ENCODE results near the gene NAXD. TPM values are rescaled to one million over a fixed set of nuclear protein-coding genes. Genes with fewer than 3 reads are reported as not detected.

The NAXD gene
- total RNA-seq, 3 donors from 2014 or later = 23.4 to 34.8 (median 32.1) TPM

GRCh38 chr13:110571896-110572777 lies 43.2 kb upstream of the NAXD start:
- Histone ChIP-seq H3K4me1 (no peaks in the 10 kb centered on the region), H3K36me3 (no peaks in the 10 kb centered on the region), H3K9me3 (no peaks in the 10 kb centered on the region), H3K27me3 (no peaks in the 10 kb centered on the region), H3K27ac (no peak overlapping the region), H3K4me3 (no peak overlapping the region)
- intact Hi-C loops (cut with DNase I; ENCODE audit: low total_unique reads) = no loop called here
- no peak for TF ChIP-seq POLR2AphosphoS5 (IDR thresholded peaks at IDR 0.05)
- no peak for TF ChIP-seq POLR2A (IDR thresholded peaks at IDR 0.05)
- TF ChIP-seq CTCF (IDR thresholded peaks at IDR 0.05) = no peak
- DNase-seq (ENCODE audit: low spot score in 2 of 2) = no peak

DNA sequence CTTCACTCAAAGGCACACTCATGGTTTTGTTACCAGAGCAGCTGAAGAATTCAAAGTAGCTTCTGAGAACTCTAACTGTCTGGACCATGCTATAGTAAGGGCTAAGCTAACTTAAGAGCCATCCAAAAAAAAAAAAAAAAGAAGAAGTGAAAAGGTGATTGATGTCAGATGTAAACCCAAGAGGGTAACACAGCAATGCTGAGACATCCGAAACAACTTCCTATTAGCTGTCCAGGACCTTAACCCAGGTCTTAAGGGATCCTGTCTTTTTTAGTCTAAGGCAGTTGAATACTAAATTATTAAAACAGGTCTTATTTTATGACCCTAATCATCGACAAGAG lies 42.6 kb upstream of the NAXD start:
- intact Hi-C loops (cut with DNase I; ENCODE audit: low total_unique reads) = no loop called here

DNA sequence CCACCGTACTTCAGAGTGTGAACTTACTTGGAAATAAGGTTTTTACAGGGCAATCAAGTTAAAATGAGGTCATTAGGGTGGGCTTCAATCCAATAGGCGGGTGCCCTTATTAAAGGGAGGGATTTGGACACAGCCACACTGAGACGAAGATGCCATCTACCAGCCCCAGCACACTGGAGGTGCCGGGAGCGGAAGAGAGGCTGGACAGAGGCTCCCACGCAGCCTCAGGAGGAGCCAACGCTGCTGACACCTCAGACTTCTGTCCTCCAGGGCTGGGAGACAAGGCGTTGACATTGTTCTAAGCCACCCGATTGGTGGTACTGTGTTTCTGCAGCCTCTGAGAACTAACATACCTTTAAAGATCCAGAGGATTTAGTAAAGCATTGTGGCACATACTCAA lies 41.2 kb upstream of the NAXD start:
- intact Hi-C loops (cut with DNase I; ENCODE audit: low total_unique reads) = no loop called here
- Histone ChIP-seq H3K27me3 (no peaks in the 10 kb centered on the region), H3K36me3 (no peaks in the 10 kb centered on the region), H3K4me3 (no peak overlapping the region), H3K27ac (no peak overlapping the region), H3K4me1 (no peaks in the 10 kb centered on the region), H3K9me3 (no peaks in the 10 kb centered on the region)
- no peak for DNase-seq (ENCODE audit: low spot score in 2 of 2)
- TF ChIP-seq CTCF (IDR thresholded peaks at IDR 0.05) (no peak), POLR2A (IDR thresholded peaks at IDR 0.05) (no peak), POLR2AphosphoS5 (IDR thresholded peaks at IDR 0.05) (no peak)

More for the DNA sequence above, 42.6 kb upstream of the NAXD start:
- Histone ChIP-seq H3K4me1 (no peaks in the 10 kb centered on the region), H3K27me3 (no peaks in the 10 kb centered on the region), H3K27ac (no peak overlapping the region), H3K9me3 (no peaks in the 10 kb centered on the region), H3K36me3 (no peaks in the 10 kb centered on the region), H3K4me3 (no peak overlapping the region)
- DNase-seq (ENCODE audit: low spot score in 2 of 2) = no peak
- no peak for TF ChIP-seq CTCF (IDR thresholded peaks at IDR 0.05)
- TF ChIP-seq POLR2A (IDR thresholded peaks at IDR 0.05) = no peak
- TF ChIP-seq POLR2AphosphoS5 (IDR thresholded peaks at IDR 0.05) = no peak

- no peaks in the 10 kb centered on the region for H3K36me3 ChIP-seq
- TF ChIP-seq POLR2AphosphoS5 (IDR thresholded peaks at IDR 0.05) = no peak
- TF ChIP-seq POLR2A (IDR thresholded peaks at IDR 0.05) = no peak
- TF ChIP-seq CTCF (IDR thresholded peaks at IDR 0.05) = no peak
- H3K27ac ChIP-seq = no peak overlapping the region
- H3K4me1 ChIP-seq = no peaks in the 10 kb centered on the region
- no peak overlapping the region for H3K4me3 ChIP-seq
- no peak for DNase-seq (ENCODE audit: low spot score in 2 of 2)
- H3K9me3 ChIP-seq = no peaks in the 10 kb centered on the region
- H3K27me3 ChIP-seq = no peaks in the 10 kb centered on the region
- intact Hi-C loops (cut with DNase I; ENCODE audit: low total_unique reads) = no loop called here
These were observed 39.8 kb upstream of the NAXD start for GRCh38 chr13:110575322-110576069.

- intact Hi-C loops (cut with DNase I; ENCODE audit: low total_unique reads) = no loop called here
- Histone ChIP-seq H3K4me3 (no peak overlapping the region), H3K9me3 (no peaks in the 10 kb centered on the region), H3K4me1 (no peaks in the 10 kb centered on the region), H3K36me3 (no peaks in the 10 kb centered on the region), H3K27me3 (no peaks in the 10 kb centered on the region), H3K27ac (no peak overlapping the region)
- no peak for DNase-seq (ENCODE audit: low spot score in 2 of 2)
- no peak for TF ChIP-seq CTCF (IDR thresholded peaks at IDR 0.05)
- TF ChIP-seq POLR2A (IDR thresholded peaks at IDR 0.05) = no peak
- no peak for TF ChIP-seq POLR2AphosphoS5 (IDR thresholded peaks at IDR 0.05)
These were observed 39.3 kb upstream of the NAXD start for GRCh38 chr13:110576070-110576394.
